Activated CD4-positive, alpha-beta T cell treated with anti-CD3 and anti-CD28 coated beads, Interleukin-2, amount 50 U/mL, for 16 hours (primary cell): ENCODE results near the gene PITRM1.

Source experiments
- DNase-seq: peaks from one replicate; pipeline ENCODE4 v3.0.0-alpha.2; 2020

The PITRM1 gene

DNA sequence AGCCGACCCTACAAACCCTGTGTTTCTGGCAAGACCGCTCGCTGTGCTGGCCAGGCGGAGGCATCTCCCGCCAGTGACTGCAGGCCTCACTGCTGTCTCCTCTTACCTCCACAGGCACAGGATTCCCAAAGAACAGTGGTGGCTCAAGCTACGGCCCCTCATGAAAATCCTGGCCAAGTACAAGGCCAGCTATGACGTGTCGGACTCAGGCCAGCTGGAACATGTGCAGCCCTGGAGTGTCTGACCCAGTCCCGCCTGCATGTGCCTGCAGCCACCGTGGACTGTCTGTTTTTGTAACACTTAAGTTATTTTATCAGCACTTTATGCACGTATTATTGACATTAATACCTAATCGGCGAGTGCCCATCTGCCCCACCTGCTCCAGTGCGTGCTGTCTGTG, 36.2 kb downstream of the PITRM1 start:
- DNase-seq: no peak

DNA sequence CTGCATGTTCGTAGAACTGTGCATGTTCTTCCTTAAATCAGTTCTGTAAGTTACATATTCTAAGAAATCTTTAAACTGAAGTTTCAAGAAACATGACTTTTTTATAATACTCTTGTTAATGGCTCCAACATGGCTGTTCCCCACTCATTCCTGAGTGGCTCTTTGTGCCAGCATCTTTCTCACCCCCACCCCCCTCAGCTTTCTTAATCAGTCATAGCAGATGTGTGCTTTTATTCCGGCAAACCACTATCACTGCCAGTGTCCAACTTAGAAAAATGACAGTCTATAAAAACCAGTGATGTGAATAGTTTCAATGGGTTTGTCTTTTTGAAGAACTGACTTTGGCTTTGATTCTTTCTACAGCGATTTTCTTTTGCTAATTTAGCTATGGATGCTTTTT, 37.6 kb downstream of the PITRM1 start:
- DNase-seq: no peak

DNA sequence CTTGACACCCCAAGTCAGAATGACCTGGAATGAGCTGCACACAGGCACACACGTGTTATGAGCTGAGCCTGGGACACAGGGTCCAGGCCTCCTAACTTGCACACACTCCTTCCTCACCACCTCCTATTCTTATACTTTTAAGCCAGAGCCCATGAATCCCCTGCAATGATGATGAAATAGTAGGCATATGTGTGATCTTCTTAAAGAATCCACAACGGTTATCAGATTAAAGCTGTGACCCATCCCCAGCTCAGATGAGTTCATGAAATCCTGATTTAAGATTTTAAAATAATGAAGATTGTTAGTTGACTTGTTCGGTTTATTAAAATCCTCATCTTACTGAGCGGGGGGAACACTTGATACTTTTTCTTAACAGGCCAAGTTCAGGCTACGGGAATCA, 38.6 kb downstream of the PITRM1 start:
- DNase-seq: no peak

DNA sequence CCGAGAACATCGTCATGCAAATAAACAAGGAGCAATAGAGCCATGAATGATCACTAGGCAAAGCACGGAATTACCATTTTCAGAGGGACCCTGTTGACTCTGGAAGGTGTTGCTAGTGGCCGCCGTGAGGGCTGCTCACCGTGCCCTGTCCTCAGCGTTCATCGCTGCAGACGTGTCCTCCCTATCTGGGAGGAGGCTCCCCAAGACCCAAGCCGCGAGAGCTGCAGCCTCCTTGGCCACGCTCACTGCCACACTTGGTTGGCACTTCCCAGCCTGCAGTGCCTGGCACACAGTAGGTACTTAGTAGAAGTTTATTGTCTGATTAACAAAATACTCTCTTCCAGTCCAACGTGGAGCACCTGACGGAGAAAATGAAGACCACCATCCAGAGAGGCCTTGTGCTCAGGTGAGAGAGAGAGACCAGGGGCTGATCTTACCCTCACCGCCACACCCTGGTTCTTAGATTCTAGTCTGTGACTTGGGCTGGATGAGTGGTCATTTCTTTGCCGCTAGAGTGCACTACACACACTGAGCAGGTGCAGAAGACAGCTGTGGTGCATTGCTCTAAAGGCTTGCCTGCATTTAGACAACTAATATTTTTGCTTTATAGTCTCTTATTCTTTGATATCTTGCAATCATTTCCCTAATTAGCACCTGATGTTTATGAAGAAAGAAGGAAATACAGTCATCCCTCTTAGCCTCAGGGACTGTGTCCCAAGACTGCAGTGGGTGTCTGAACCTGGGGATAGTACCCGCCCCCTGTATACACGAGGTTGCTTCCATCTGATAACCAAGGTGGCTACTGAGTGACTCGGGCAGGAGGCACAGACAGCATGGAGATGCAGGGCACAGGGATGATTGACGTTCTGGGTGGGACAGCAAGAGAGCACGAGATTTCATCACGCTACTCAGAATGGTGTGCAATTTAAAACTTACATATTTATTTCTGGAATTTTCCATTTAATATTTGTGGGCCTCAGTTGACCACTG, 40.3 kb downstream of the PITRM1 start:
- DNase-seq: no peak

DNA sequence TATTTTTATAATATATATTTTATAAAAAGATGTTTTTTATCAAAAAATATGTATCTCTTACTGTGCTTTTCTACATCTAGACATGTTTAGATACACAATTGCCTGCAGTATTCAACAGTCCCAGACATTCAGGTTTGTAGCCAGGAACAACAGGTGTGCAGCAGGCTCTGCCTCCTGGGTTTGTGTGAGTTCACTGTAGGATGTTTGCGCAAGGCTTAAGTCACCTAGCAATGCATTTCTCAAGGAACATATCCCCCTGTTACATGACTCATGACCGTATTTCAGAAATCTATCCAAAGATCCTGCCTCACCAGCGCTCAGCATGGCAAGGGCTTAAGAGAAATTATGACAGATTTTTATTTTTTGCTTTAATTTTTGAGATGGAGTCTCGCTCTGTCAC, 41.5 kb downstream of the PITRM1 start:
- no peak for DNase-seq

DNA sequence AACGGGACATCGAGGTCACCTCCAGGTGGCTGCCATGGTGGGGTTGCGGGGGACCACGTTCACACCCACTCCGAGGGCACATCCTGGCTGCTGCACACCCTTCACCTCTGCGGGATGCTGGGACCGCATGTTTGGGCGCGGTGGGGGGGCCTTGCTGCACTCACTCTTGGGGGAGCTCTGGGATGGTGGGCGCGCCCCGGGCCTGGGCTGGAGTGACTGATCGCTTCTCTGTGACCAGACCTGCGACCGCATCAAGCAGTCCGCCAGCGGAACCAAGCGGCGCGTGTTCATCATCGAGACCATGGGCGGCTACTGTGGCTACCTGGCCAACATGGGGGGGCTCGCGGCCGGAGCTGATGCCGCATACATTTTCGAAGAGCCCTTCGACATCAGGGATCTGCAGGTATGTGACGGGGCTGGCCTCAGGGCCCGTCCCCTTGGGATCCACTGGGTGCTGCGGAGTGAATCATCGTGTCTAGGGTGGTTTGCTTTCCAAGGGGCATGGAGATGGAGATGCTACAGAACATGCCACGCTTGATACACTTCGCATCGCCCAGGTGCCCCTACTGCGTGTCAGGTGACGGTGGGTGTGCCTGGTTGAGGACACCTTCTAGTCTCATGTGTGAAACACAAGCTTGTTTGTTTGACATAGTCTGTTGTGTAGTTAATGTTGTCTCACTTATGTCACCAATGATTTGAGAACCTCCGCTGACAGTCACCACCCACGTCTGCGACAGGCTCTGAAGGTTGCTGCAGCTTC, 42.8 kb downstream of the PITRM1 start:
- DNase-seq: no peak

DNA sequence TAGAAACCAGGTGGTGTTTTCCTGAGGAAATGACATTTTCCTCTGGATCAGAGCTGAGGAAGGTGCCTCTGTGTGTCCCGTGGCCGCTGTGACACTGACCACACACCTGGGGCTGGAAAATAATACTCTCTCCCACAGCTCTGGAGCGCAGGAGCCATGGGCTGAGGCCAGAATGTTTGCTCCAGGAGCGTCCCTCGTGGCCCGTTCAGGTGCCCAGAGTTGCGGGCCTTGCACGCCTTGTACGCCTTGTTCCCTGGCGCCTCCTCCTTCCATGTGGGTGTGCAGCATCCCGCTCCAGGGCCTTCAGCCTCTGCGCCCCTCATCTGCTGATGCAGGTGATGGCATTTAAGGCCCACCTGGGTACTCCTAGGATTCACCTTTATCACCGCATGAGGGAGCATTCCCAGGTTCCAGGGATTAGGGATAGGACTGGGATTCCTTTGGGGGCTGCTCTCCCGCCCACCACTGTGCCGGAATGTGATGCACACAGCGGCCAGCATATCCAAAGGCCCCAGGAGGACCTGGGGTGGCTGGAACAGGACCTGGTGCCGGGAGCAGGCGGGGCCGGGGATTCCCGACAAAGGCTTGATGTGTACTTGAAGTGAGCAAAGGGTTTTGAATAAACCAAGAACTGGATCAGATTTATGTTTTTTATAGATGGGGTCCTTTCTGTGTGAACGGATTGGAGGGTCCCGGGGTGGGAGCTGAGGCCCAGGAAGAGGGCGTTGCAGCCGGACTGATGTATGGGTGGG, 44.0 kb downstream of the PITRM1 start:
- DNase-seq: no peak

DNA sequence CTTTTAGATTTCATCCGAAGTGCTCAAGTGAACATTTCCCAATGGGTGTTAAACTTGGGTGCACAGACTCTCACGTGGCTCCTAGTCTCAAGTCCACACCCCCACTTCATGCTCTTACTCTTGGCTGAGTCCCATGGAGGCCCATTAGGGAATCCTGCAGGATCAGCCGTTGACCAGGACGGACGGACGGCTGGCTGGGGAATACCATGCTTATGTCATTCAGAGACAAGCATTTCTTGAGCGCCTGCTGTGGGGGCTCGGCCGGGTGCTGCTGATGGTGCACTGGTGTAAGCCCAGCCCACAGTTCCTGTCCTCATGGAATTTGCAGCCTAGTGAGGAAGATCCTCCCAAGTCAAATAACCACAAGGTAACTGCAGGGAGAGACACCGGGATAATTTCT, 44.7 kb downstream of the PITRM1 start:
- DNase-seq: no peak

DNA sequence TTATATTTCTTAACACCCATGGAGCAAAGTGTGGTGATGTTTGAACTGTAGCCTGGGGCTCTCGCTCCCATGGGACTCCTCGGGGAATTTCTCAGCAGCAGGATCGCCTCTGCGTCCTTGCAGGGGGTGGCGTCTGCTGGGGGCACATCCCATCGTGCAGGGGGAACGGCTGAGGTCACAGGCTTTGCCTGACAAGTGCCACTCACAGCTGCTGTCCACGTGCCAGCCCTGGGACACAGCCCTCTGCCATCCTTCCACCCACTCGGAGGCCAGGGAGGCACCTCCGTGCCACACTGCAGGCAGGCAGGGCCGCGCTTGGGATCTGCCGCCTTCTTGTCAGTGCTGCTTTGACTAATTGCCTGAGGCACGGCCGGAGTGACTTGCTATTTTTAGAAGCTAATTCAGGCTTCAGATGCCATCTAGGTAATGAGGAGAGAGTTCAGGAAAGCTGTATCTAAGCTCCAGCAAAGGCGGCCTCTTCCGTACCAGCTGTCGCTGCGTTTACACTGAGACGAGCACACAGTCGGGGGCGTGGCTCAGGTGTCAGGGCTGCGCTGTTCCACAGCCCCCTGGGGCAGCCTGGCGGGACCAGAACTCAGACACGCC, 45.7 kb downstream of the PITRM1 start:
- DNase-seq: no peak

DNA sequence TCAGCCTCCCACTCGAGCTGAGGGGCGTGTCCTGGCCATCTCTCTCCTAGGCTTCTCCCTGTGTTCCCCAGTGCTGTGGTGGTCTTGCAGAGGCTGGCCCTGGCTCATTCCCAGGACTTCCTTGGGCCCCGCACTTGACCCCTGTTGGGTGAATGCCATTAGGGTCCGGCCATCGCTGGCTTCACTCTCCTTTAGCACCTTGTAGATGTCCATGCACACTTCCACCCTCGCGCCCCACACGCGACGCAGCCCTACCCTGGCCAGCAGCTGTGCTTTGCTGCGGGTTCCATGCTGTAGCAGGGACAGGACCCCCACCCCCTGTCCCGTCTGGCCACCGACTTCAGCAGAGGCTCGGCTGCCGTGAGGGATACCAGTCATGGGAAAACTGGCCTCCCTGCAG, 46.3 kb downstream of the PITRM1 start:
- no peak for DNase-seq

DNA sequence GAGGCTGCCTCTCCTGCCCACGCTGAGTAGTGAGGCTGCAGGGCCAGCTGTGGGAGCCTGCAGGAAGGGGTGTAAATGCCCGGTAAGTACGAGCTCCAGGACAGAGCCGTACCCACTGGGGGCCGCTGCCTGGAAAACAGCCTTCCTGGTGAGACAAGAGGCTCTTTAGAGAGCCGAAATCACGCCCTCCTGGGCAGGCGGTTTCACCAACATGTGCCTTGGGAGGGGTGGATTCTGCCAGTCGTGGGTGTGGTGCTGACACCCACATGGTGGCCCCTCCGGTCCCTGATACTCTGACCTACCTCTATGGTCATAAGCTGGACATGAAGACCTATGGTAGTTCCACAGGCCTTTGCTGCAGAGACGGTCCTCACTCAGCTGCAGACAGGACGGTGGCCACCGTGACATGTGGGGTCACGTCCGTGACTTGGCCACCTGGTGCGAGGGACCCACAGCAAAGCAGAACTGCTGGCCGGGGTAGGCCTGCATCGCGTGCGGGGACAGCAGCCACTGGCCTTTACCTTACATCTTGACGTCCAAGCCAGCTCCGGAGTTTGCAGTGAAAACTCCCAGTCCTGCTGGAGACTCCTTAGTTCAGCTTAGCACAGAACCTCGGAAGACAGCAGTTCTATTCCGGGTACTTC, 46.9 kb downstream of the PITRM1 start:
- no peak for DNase-seq

DNA sequence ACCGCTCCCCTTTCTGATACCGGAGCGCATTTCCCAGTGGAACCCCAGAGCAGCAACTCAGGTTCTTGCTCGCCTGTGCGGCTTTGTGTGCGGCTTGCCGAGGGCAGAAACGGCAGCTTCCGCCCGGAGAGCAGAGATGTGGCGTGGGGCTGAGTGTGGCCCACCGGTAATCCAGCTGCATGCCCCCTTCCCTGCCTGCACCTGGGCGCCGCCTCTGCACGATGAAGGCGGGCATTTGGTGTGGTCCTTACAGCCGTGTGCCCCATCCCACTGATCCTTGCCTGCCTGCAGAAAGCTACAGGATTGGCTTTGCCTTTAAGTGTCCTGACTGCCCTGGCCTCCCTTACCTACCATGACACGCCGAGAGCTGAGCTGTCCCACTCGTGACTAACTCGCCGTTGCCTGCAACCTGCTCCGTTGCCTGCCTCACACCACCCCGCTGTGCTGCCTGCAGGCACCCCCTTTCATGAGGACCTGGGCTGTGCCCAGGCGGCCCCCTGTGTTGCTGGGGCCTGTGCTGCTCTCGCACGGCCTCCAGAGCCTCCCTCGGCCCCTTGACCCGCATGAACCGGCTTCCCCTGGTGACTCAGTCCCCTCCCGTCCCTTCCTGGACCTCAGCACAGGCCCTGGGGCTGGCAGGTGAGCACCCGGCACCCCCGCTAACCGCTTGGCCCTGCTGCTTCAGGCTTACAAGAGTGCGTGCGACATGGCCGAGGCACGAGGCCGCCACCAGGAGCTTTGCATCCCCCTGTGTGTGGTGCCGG, 48.0 kb downstream of the PITRM1 start:
- DNase-seq: no peak

DNA sequence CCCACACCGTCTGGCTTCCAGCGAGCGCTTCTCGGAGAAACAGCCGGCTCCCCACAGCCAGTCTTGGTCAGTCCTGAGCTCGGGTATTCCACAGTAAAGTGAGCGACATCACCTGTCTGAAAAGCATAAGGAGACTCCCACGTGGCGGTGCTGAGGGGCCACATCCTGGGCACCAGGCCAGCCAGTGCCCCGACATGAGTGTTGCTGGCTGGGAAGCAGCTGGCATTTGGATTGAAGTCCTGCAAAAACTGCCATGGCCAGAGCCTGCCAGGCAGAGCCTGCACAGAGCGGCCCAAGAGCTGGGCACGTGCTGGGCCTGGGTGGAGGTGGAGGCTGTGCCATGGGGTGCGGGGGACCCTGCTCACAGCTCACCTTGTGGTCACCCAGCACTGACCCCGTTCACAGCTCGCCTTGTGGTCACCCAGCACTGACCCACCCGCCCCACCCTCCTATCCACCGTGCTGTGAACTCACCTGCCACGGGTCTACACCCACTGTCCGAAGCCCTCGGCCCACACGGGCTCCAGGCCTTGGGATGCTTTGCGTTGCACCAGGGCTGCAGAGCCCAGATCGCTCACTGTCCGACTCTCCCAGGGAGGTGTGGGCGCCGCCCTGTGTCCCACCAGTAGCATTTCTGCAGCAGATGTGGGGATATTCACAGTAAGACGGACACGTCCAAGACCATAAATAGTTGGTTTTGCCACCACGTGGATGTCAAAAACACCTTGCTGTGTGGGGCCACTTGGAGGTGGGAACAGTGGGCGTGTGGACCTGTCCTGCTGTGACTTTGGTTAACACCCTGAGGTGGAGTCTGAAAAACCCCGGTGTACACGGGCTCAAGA, 48.8 kb downstream of the PITRM1 start:
- DNase-seq: no peak

DNA sequence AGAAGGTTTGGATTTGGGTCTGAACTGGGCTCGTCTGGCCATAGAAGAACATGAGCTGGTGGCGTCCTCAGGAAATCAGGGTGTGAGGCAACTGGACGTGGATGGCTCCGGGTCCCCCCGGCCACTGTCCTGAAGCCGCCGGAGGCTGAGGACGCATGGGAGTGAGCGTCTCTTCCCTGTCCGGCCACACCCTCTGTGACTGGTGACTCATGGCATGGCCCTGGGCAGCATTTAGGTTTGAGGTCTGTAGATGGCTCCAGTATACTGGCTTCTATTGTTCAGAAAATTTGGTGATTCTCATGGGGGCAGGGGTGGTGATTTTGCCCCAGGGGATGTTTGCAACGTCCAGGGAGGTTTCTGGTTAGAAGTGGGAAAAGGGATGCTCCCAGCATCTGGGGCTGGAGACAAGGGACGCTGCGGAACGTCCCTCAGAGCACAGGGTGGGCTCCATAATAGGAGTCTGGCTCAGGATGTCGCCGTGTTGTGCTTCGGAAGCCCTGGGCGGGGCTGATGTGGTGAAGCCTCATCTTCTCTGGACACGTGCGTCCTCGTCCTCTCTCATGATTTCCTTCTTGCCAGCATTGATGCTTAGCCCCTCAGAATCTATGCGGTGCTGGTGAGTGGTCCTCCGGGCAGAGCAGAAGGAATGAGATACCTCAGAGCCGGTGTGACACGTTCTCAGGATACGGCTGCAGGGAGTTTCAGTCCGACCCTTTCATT, 49.9 kb downstream of the PITRM1 start:
- no peak for DNase-seq

DNA sequence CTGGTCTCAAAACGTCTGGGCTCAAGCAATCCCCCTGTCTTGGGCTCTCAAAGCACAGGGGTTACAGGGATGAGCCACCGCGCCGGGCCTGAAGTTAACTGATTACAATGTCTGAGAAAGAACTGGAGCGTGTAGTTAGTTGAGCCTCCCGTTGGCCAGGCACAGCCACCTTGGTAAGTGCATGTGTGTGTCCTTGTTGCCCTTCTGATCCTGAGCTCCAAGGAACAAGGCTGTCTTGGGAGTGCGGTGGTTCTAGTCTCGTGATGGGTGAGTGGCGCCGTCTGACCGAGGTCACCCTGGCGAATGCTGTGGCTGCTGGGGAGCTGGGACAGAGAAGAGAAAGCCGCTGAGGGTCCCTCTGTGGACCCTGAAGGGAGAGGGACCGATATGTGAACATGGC, 50.5 kb downstream of the PITRM1 start:
- no peak for DNase-seq

DNA sequence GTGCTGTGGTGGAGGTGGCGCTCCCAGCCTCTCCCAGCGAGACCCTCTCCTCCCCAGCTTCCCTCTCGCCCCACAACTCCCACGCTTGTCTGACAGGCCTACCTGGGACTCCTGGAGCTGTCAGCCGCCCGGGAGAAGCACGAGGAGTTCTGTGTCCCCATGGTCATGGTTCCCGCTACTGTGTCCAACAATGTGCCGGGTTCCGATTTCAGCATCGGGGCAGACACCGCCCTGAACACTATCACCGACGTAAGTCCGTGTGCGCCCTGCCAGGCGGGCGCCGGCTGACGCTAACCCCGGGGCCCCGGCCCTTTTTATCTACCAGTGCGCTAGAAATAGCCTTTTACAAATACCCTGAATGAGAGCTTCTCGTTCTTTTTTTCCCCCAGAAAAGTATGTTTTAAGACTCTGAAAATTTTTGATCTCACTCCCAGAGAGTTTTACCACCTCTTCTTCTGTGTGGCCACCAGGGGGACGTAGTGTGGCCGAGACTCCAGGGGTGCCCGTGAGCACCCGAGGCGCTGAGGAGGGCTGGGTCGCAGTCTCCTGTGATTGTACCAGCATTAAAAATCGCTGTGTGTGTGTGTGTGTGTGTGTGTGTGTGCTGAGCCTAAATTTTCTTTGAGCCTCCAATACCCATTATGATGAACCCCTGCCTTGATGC, 52.7 kb downstream of the PITRM1 start:
- DNase-seq: peak; percentile 16

DNA sequence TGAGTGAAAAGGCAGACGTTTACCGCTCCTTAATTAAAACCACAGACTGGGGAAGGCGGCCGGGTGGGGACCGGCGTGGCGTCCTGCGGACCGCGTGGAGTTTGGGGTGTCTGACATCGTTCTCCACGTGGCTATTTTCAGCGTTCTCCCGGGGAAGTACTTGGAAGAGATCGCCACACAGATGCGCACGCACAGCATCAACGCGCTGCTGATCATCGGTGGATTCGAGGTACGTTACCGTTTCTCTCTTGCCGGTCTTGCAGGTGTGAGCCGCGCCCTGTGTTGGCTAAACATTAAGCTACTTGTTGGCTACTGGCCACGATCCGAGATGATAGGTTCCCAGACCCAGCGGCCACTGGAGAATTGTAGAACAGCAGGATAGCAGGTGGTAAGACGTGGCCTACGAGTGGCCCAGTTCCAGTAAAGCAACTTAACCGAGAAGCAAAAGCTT, 53.9 kb downstream of the PITRM1 start:
- no peak for DNase-seq

DNA sequence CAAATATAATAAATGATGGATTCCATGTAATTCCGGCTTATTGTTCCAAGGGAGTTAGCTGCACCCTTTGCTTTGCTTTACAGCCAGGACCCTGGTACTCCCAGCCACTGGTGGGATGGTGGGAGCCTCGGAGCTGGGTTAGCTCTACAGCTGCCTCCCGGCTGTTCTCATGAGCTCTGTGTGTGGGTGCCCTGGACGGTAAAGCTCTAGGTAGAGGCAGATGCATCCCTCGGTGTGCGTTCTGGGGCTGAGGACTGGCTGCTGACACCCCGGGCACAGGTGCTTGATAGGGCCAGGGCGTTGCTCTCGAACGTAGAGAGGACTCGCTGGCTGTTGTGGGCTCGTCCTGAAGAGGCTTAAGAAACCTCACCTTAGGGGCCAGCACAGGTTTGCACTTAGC, 55.1 kb downstream of the PITRM1 start:
- no peak for DNase-seq

DNA sequence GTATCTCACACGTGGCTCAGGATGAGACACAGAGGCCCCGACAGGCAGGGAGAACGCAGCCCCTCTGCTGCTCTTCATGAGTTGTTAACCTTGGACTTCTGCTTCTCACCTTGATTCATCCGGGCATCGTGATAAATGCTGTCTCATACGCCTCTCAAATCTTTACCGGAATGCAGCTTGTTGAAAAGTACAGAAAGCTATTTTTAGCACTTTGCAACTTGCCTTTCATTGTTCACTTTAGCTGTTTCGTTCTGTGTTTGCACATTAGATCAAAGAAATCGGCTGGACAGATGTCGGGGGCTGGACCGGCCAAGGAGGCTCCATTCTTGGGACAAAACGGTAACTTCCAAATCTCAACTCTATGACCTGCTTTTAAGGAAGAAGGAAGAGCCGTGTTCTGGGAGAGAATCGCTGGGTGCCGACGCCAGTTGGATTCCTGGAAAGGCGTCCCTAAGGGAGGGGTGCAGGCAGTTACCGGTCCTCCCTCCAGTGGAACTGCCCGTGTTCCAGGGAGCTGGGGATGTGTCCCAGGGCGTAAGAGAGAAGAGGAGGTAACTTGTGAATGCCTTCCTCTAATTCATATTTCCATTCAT, 56.0 kb downstream of the PITRM1 start:
- no peak for DNase-seq
